Measurements from ENCODE around the gene TTLL11.

- TF ChIP-seq POLR2A (IDR thresholded peaks at IDR 0.05), result no peak
- no peak for TF ChIP-seq CTCF (IDR thresholded peaks at IDR 0.05)
- TF ChIP-seq POLR2AphosphoS5 (IDR thresholded peaks at IDR 0.05), result no peak
These were observed 318.1 kb downstream of the TTLL11 start for GRCh38 chr9:121774715-121775613.

All from suprapubic skin (tissue), 4 donors.